GM23338 (cell line): Measurements from ENCODE around the gene RNFT2.

Source experiments
- CREB1 ChIP-seq: fragments of 250-450 bp; sonication (Bioruptor Pico); IDR thresholded peaks from 2 replicates; pipeline ENCODE4 v1.5.0; 2020; ENCODE audit warnings: low read depth, mild to moderate bottlenecking, moderate library complexity
- CTCF ChIP-seq, 2 experiments: fragments of 200-600 bp in 1 of 2; sonication (generic) in 1 of 2; conservative IDR thresholded peaks; 2 replicates each; pipeline versions ENCODE4 v1.5.1 to v1.6.1; 2016 to 2017; ENCODE audit warnings: antibody characterized with exemption in 2 of 2, low read depth in 2 of 2, mild to moderate bottlenecking in 2 of 2, moderate library complexity in 1 of 2
- EZH2 ChIP-seq: fragments of 200-600 bp; sonication (generic); IDR thresholded peaks from one replicate; pipeline ENCODE4 v1.8.0; 2017; ENCODE audit warnings: antibody characterized with exemption, mild to moderate bottlenecking, low read depth; ENCODE audit not compliant: unreplicated experiment
- EZH2phosphoT487 ChIP-seq: fragments of 200-600 bp; sonication (generic); IDR thresholded peaks from one replicate; pipeline ENCODE4 v1.8.1; 2018; ENCODE audit warnings: antibody characterized with exemption; ENCODE audit not compliant: unreplicated experiment
- POLR2AphosphoS5 ChIP-seq: IDR thresholded peaks from 2 replicates; pipeline ENCODE4 v1.6.1; 2016; ENCODE audit warnings: antibody characterized with exemption, low read depth
- REST ChIP-seq: IDR thresholded peaks from one replicate; pipeline ENCODE4 v1.6.1; 2018; ENCODE audit warnings: antibody characterized with exemption; ENCODE audit not compliant: unreplicated experiment
- ZNF114 ChIP-seq: fragments of 250-450 bp; sonication (Bioruptor Pico); IDR thresholded peaks from 2 replicates; pipeline ENCODE4 v1.5.0; 2020; ENCODE audit warnings: mild to moderate bottlenecking, moderate library complexity

GRCh38 chr12:116707751-116708150 is 30.4 kb upstream of the RNFT2 start:
- TF ChIP-seq CTCF (conservative IDR thresholded peaks at IDR 0.05; ENCODE audit: low read depth in 2 of 2), result no peak
- no peak for TF ChIP-seq ZNF114 (CRISPR knock-in tag)
- TF ChIP-seq CREB1, result no peak
- TF ChIP-seq EZH2phosphoT487, result no peak
- no peak for TF ChIP-seq EZH2
- TF ChIP-seq REST, result no peak
- TF ChIP-seq POLR2AphosphoS5, result no peak
